Breast epithelium (tissue), 4 donors: ENCODE measurements around the gene ANKS1A. TPM values are rescaled to one million over a fixed set of nuclear protein-coding genes. Genes with fewer than 3 reads are reported as not detected.

Source experiments
- DNase-seq, 2 donors: peaks; one replicate each; pipeline ENCODE4 v3.0.0-alpha.2; 2019; ENCODE audit warnings: low spot score in 2 of 2
- H3K27ac ChIP-seq, 2 donors: fragments of 200-600 bp; sonication (generic) in 1 of 2; one replicate each; pipeline ENCODE4 v1.5.1; 2016 to 2019; ENCODE audit warnings: mild to moderate bottlenecking in 1 of 2
- H3K27me3 ChIP-seq, 2 donors: fragments of 200-600 bp; sonication (generic) in 1 of 2; one replicate each; pipeline versions ENCODE4 v1.5.1 to v1.6.0; 2017 to 2019; ENCODE audit warnings: control low read depth in 1 of 2, mild to moderate bottlenecking in 1 of 2
- H3K36me3 ChIP-seq: fragments of 200-600 bp; one replicate; pipeline ENCODE4 v1.5.1; 2019
- H3K4me1 ChIP-seq, 2 donors: fragments of 200-600 bp; sonication (generic); one replicate each; pipeline ENCODE4 v1.5.1; 2016 to 2019; ENCODE audit warnings: control low read depth in 1 of 2
- H3K4me3 ChIP-seq, 3 donors: fragments of 200-600 bp; sonication (generic); 1 replicate in 2 of 3; 2 replicates in 1 of 3; pipeline ENCODE4 v1.5.1; 2016 to 2019; ENCODE audit warnings: mild to moderate bottlenecking in 3 of 3, moderate library complexity in 2 of 3
- H3K9me3 ChIP-seq, 2 donors: fragments of 200-600 bp; sonication (generic) in 1 of 2; one replicate each; pipeline ENCODE4 v1.5.1; 2016 to 2019; ENCODE audit warnings: control low read depth in 1 of 2
- CTCF ChIP-seq, 3 donors: fragments of 450-650 bp; IDR thresholded peaks; one replicate each; pipeline ENCODE4 v1.5.1; 2016 to 2017; ENCODE audit warnings: antibody characterized with exemption in 3 of 3, mild to moderate bottlenecking in 3 of 3, moderate library complexity in 3 of 3
- POLR2A ChIP-seq: fragments of 450-650 bp; IDR thresholded peaks from one replicate; pipeline ENCODE4 v1.6.1; 2016; ENCODE audit warnings: antibody characterized with exemption, mild to moderate bottlenecking, moderate library complexity
- POLR2AphosphoS5 ChIP-seq, 3 donors: sonication (generic); formaldehyde crosslinking; IDR thresholded peaks; one replicate each; pipeline ENCODE4 v1.6.1; 2017; ENCODE audit warnings: antibody characterized with exemption in 3 of 3
- intact Hi-C: fragments of 100-400 bp; cut with DNase I; formaldehyde crosslinking; loops from one replicate; pipeline ENCODE4 v1.15.1; 2023; ENCODE audit warnings: low total_unique reads
- total RNA-seq, 3 donors: library from RNA; depleted of rRNA; stranded (reverse); fragments of >200 nt; gene quantifications; one replicate each; pipeline ENCODE4 v1.1.0, GENCODE V29; 2016

The ANKS1A gene
- total RNA-seq, 3 donors from 2014 or later, result 18.2 to 26.5 (median 23.4) TPM

GRCh38 chr6:35038076-35038475 lies 149.0 kb downstream of the ANKS1A start:
- no peaks in the 10 kb centered on the region for H3K9me3 ChIP-seq
- no peak for TF ChIP-seq CTCF (IDR thresholded peaks at IDR 0.05)
- no peak for TF ChIP-seq POLR2AphosphoS5 (IDR thresholded peaks at IDR 0.05)
- no peak for TF ChIP-seq POLR2A
- H3K27me3 ChIP-seq, result no peaks in the 10 kb centered on the region
- H3K4me3 ChIP-seq, result no peak overlapping the region
- intact Hi-C loops, result no loop called here
- H3K4me1 ChIP-seq, result peaks cover 0 to 12% of the 10 kb centered on the region in 2 donors
- DNase-seq, result no peak
- H3K27ac ChIP-seq, result no peak overlapping the region
- H3K36me3 ChIP-seq, result no peaks in the 10 kb centered on the region

GRCh38 chr6:35040398-35040797 lies 151.3 kb downstream of the ANKS1A start:
- Histone ChIP-seq H3K27ac (peak overlapping the region; percentile 48 to 77), H3K27me3 (no peaks in the 10 kb centered on the region), H3K36me3 (no peaks in the 10 kb centered on the region), H3K4me1 (peaks cover 8 to 14% of the 10 kb centered on the region in 2 donors), H3K9me3 (no peaks in the 10 kb centered on the region), H3K4me3 (no peak overlapping the region)
- no peak for DNase-seq
- TF ChIP-seq POLR2A (no peak), POLR2AphosphoS5 (IDR thresholded peaks at IDR 0.05) (no peak), CTCF (IDR thresholded peaks at IDR 0.05) (no peak)
- intact Hi-C loops, result no loop called here

DNA sequence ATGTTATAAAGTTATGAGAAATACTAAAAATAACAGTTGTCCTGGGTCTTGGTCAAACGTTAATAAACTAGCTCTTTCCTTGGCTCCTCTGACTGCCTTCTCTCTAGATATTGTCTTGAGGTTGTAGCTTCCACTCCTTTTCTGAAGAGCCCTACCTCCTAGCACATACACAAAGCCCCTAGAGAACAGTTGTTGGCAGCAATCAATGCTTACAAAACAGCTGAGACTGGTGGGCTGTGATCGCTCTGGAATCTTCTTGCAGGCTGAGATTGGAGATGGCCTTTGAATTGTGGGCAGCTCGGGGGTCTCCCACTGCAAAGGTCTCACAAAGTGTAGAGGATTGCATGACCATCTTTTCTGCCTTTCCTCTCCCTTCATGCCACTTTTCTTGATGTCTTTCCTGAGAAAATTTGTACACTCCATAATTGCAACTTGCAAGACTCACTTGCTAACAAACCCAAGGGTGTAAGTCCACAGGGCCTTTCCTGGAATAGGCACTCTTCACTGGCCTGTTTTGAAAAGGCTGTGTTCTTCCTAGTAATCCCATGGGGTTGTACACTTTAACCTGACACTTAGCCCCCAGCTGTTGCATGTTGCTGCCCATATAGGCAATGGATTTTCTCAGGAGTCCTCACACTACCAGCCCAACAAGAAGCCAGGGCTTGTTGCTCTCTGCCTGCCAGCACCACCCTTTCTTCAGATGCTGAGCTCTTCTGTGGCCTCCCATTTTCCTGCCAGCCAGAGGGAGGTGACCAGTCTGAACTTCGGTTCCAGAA lies 152.2 kb downstream of the ANKS1A start:
- H3K36me3 ChIP-seq, result no peaks in the 10 kb centered on the region
- intact Hi-C loops, result no loop called here
- no peak for DNase-seq
- no peak for TF ChIP-seq POLR2A
- TF ChIP-seq CTCF (IDR thresholded peaks at IDR 0.05), result no peak
- no peak for TF ChIP-seq POLR2AphosphoS5 (IDR thresholded peaks at IDR 0.05)
- H3K27ac ChIP-seq, result peak overlapping the region; percentile 48 to 77
- no peaks in the 10 kb centered on the region for H3K27me3 ChIP-seq
- no peaks in the 10 kb centered on the region for H3K9me3 ChIP-seq
- H3K4me3 ChIP-seq, result no peak overlapping the region
- peaks cover 11 to 20% of the 10 kb centered on the region in 2 donors for H3K4me1 ChIP-seq

DNA sequence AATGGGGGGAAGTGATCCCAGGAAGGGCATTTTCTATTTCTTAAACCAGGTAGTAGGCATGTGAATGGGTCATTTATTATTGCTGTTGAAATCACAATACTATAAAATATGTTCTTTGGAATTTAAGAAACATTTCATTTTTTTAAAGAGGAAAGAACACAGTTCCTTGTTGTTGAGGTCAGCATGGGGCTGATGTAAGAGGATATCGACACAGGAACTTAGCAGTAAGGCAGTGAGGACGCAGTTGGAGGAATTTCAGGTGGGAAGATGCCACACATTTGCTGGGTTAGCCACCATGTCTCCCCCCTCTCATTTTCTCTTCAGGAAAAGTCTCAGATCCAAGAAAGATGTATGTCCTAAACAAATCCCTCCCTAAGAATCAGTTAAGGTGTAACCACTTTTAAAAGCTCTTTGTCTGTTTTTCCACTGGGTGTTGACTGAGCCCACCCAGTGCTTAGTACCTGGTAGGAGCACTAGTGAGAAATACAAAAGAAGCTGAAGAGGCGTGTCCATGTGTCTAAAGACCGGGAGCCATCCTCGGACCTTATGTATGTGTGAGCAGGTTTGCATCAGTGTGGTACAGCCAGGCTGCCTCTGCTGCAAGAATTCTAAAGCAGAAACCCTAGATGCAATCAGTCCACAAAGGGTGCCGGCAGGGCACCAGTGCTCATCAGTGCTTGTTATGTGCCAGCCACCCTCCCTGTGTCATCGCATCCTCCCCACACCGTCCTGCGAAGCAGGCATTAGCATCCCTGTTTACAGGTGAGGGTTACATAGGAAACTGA lies 153.2 kb downstream of the ANKS1A start:
- Histone ChIP-seq H3K36me3 (no peaks in the 10 kb centered on the region), H3K27ac (peak overlapping the region; percentile 48 to 77), H3K4me1 (peaks cover 15 to 29% of the 10 kb centered on the region in 2 donors), H3K27me3 (no peaks in the 10 kb centered on the region), H3K9me3 (no peaks in the 10 kb centered on the region), H3K4me3 (no peak overlapping the region)
- no peak for DNase-seq
- intact Hi-C loops, result no loop called here
- TF ChIP-seq POLR2A (no peak), CTCF (IDR thresholded peaks at IDR 0.05) (no peak), POLR2AphosphoS5 (IDR thresholded peaks at IDR 0.05) (no peak)
